ENCODE data around the gene SLC39A6.
A peak's percentile ranks its signal among the peaks of the same experiment; 100 is the strongest.
"Not testable (repeated sequence)": the region's sequence is repeated elsewhere in the genome, so short reads cannot be mapped to it uniquely, and the experiment has no call there.

The SLC39A6 gene

GRCh38 chr18:36072406-36072805, 56.7 kb downstream of the SLC39A6 start:
- not testable (repeated sequence) for ATAC-seq

GRCh38 chr18:36067055-36067957, 61.8 kb downstream of the SLC39A6 start, which contains the start of gene RPRD1A:
Gene RPRD1A (minus strand): TSS chr18:36067559. CDS start chr18:36067404, 155 bp downstream.
- TF ChIP-seq PATZ1 (CRISPR knock-in tag; IDR thresholded peaks at IDR 0.05; ENCODE audit: borderline replicate concordance) (no peak), ISL1 (CRISPR knock-in tag; IDR thresholded peaks at IDR 0.05) (no peak), CREB5 (CRISPR knock-in tag; IDR thresholded peaks at IDR 0.05; ENCODE audit: low read depth) (peak; percentile 44; the same call in 1 of the 2 replicates), CSDC2 (CRISPR knock-in tag; IDR thresholded peaks at IDR 0.05) (no peak), TSHZ2 (CRISPR knock-in tag; IDR thresholded peaks at IDR 0.05) (0 out of 2 replicates have a peak, but pooled peaks have one; percentile 33)
- ATAC-seq: peak; percentile 93

- no peak for TF ChIP-seq TOX (CRISPR knock-in tag; IDR thresholded peaks at IDR 0.05; ENCODE audit: borderline replicate concordance)
- peak; percentile 13 for ATAC-seq
Measured at GRCh38 chr18:36066686-36067054, 62.5 kb downstream of the SLC39A6 start.

GRCh38 chr18:36066001-36066400, 63.1 kb downstream of the SLC39A6 start:
- TF ChIP-seq ARNTL (CRISPR knock-in tag; IDR thresholded peaks at IDR 0.05; ENCODE audit: borderline replicate concordance, low read depth): no peak
- no peak for TF ChIP-seq TCF4 (CRISPR knock-in tag; IDR thresholded peaks at IDR 0.05; ENCODE audit: borderline replicate concordance)
- TF ChIP-seq CSDC2 (CRISPR knock-in tag; IDR thresholded peaks at IDR 0.05): no peak
- ATAC-seq: no peak

GRCh38 chr18:36064809-36065079, 64.4 kb downstream of the SLC39A6 start:
- ATAC-seq: not testable (repeated sequence)

- no peak for ATAC-seq
- no peak for TF ChIP-seq CSRNP3 (CRISPR knock-in tag; IDR thresholded peaks at IDR 0.05)
- no peak for TF ChIP-seq TCF4 (CRISPR knock-in tag; IDR thresholded peaks at IDR 0.05; ENCODE audit: borderline replicate concordance)
- no peak for TF ChIP-seq CSDC2 (CRISPR knock-in tag; IDR thresholded peaks at IDR 0.05)
- TF ChIP-seq ISL1 (CRISPR knock-in tag; IDR thresholded peaks at IDR 0.05): no peak
- no peak for TF ChIP-seq TOX (CRISPR knock-in tag; IDR thresholded peaks at IDR 0.05; ENCODE audit: borderline replicate concordance)
- TF ChIP-seq POU6F1 (CRISPR knock-in tag; IDR thresholded peaks at IDR 0.05; ENCODE audit: borderline replicate concordance, low read depth): no peak
- TF ChIP-seq ZNF8 (CRISPR knock-in tag; IDR thresholded peaks at IDR 0.05): no peak
- TF ChIP-seq PPARA (CRISPR knock-in tag; IDR thresholded peaks at IDR 0.05; ENCODE audit: borderline replicate concordance): no peak
- no peak for TF ChIP-seq BACH2 (CRISPR knock-in tag; IDR thresholded peaks at IDR 0.05; ENCODE audit: borderline replicate concordance)
- TF ChIP-seq ESRRG (CRISPR knock-in tag; IDR thresholded peaks at IDR 0.05): no peak
Measured at GRCh38 chr18:36064027-36064808, 64.9 kb downstream of the SLC39A6 start.
